ENCODE measurements around the gene MAB21L2. TPM values are rescaled to one million over a fixed set of nuclear protein-coding genes. Genes with fewer than 3 reads are reported as not detected.
"Not testable (repeated sequence)": the region's sequence is repeated elsewhere in the genome, so short reads cannot be mapped to it uniquely, and the experiment has no call there.

MAB21L2 gene
- total RNA-seq (2022) (not detected in 2 replicates), Bru-seq, nascent RNA (not detected), BruChase-seq, experiment 1, labeled RNA remaining after a 2-hour chase (not detected), BruChase-seq, experiment 2, labeled RNA remaining after a 6-hour chase (not detected)
- long read RNA-seq: 0 reads

DNA sequence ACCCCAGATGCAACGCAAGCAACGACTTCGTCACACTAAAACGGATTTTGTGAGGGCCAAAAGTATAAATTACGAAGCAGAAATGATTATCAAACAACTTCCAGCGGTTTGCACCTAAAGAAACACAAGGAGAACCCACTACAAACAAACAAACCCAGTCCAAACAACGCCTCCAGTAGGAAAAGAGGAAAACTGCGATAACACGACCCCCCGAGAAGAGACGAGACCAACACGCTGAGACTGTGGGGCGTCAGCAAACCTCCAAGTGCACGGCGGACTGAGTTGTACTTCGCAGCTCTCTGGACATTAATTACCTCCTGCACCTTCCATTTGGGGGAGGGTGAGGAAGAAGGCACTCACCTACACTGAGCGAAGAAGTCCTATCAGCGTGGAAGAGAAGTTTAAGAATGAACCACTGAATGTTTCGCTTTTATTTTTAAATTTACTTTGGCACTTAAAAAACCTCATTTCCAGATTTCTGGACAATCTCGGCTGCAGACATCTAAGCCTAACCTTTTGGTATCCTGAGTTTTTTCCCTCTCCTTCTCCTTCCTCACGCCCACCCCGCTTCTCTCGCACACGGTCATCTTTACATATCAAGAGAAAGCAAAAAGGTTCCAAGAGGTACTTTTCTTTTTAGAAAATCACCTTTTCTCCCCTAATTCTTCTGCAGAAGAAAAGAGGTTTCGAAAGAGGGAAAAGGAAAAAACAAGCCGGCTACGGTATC, at the start of gene MAB21L2:
TSS of gene MAB21L2 (plus strand) at position 6 of the 727 bp plus-strand sequence. CDS start 879 bp downstream, outside the sequence.
- intact Hi-C loops (cut with micrococcal nuclease; ENCODE audit: unreplicated experiment): no loop called here
- Mint-ChIP-seq H3K4me3 (ENCODE audit: unreplicated experiment) (no peak within 1 kb of the TSS), H3K27me3 (ENCODE audit: insufficient read depth, unreplicated experiment) (no peaks in the 10 kb centered on the region), H3K9me3 (ENCODE audit: unreplicated experiment) (peaks cover 10% of the 10 kb centered on the region), H3K36me3 (ENCODE audit: insufficient read depth, unreplicated experiment) (peaks cover 24% of the 10 kb centered on the region), H3K4me1 (ENCODE audit: low read depth, unreplicated experiment) (no peaks in the 10 kb centered on the region), H3K27ac (ENCODE audit: unreplicated experiment) (no peak within 1 kb of the TSS)
- Histone ChIP-seq H3K4me3 (ENCODE audit: low read depth, low read length) (no peak within 1 kb of the TSS), H3K27me3 (replicated peaks; ENCODE audit: control insufficient read depth, insufficient read depth, low read length) (no peaks in the 10 kb centered on the region), H3K4me1 (no peaks in the 10 kb centered on the region), H3K36me3 (ENCODE audit: control insufficient read depth, insufficient read depth, low read length) (peaks cover 3% of the 10 kb centered on the region; the same call in 1 of the 2 replicates), H3K9me3 (no peaks in the 10 kb centered on the region)
- no TSS peak for BruUV-seq (replicated peaks)
- DNase-seq: no peak
- TF ChIP-seq CTCF (IDR thresholded peaks at IDR 0.05; ENCODE audit: insufficient read depth in 1 of 2, low read depth in 1 of 2, low read length in 1 of 2, severe bottlenecking in 1 of 2, unreplicated experiment in 1 of 2): no peak
- CTCF ChIA-PET: no interaction called here
- POLR2A ChIA-PET: no interaction called here

GRCh38 chr4:150533673-150534072, 48.3 kb upstream of the MAB21L2 start:
- Mint-ChIP-seq H3K27me3 (ENCODE audit: insufficient read depth, unreplicated experiment) (no peaks in the 10 kb centered on the region), H3K36me3 (ENCODE audit: insufficient read depth, unreplicated experiment) (no peaks in the 10 kb centered on the region), H3K9me3 (ENCODE audit: unreplicated experiment) (no peaks in the 10 kb centered on the region), H3K4me3 (ENCODE audit: unreplicated experiment) (no peak overlapping the region), H3K27ac (ENCODE audit: unreplicated experiment) (no peak overlapping the region), H3K4me1 (ENCODE audit: low read depth, unreplicated experiment) (no peaks in the 10 kb centered on the region)
- ChIA-PET POLR2A (no interaction called here), CTCF (no interaction called here)
- no peak for TF ChIP-seq CTCF (IDR thresholded peaks at IDR 0.05; ENCODE audit: insufficient read depth in 1 of 2, low read depth in 1 of 2, low read length in 1 of 2, severe bottlenecking in 1 of 2, unreplicated experiment in 1 of 2)
- DNase-seq: no peak
- BruUV-seq (replicated peaks): no TSS peak
- intact Hi-C loops (cut with micrococcal nuclease; ENCODE audit: unreplicated experiment): no loop called here
- Histone ChIP-seq H3K9me3 (no peaks in the 10 kb centered on the region), H3K4me3 (ENCODE audit: low read depth, low read length) (no peak overlapping the region), H3K36me3 (ENCODE audit: control insufficient read depth, insufficient read depth, low read length) (no peaks in the 10 kb centered on the region), H3K27me3 (replicated peaks; ENCODE audit: control insufficient read depth, insufficient read depth, low read length) (no peaks in the 10 kb centered on the region), H3K4me1 (no peaks in the 10 kb centered on the region)

- ChIA-PET CTCF (no interaction called here), POLR2A (no interaction called here)
- Mint-ChIP-seq H3K9me3 (ENCODE audit: unreplicated experiment) (no peaks in the 10 kb centered on the region), H3K4me1 (ENCODE audit: low read depth, unreplicated experiment) (no peaks in the 10 kb centered on the region), H3K27ac (ENCODE audit: unreplicated experiment) (no peak overlapping the region), H3K36me3 (ENCODE audit: insufficient read depth, unreplicated experiment) (no peaks in the 10 kb centered on the region), H3K27me3 (ENCODE audit: insufficient read depth, unreplicated experiment) (no peaks in the 10 kb centered on the region), H3K4me3 (ENCODE audit: unreplicated experiment) (no peak overlapping the region)
- no peak overlapping the region for H3K4me3 ChIP-seq (ENCODE audit: low read depth, low read length)
- H3K4me1 ChIP-seq: no peaks in the 10 kb centered on the region
- H3K27me3 ChIP-seq (replicated peaks; ENCODE audit: control insufficient read depth, insufficient read depth, low read length): no peaks in the 10 kb centered on the region
- intact Hi-C loops (cut with micrococcal nuclease; ENCODE audit: unreplicated experiment): no loop called here
- no peak for DNase-seq
- TF ChIP-seq CTCF (IDR thresholded peaks at IDR 0.05; ENCODE audit: insufficient read depth in 1 of 2, low read depth in 1 of 2, low read length in 1 of 2, severe bottlenecking in 1 of 2, unreplicated experiment in 1 of 2): no peak
- H3K36me3 ChIP-seq (ENCODE audit: control insufficient read depth, insufficient read depth, low read length): no peaks in the 10 kb centered on the region
- no TSS peak for BruUV-seq (replicated peaks)
- no peaks in the 10 kb centered on the region for H3K9me3 ChIP-seq
These were observed 47.1 kb upstream of the MAB21L2 start for GRCh38 chr4:150534818-150535217.

DNA sequence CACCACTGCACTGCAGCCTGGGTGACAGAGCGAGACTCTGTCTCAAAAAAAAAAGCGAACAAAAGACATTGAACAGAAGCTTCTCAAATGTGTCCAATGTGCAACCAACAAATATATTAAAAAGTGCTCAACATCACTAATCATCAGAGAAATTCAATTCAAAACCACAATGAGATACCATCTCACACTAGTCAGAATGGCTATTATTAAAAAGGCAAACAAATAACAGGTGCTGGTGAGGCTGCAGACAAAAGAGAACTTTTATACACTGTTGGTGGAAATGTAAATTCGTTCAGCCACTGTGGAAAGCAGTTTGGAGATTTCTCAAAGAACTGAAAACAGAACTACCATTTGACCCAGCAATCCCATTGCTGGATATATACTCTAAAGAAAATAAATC, 44.0 kb upstream of the MAB21L2 start:
- H3K36me3 ChIP-seq (ENCODE audit: control insufficient read depth, insufficient read depth, low read length); H3K9me3 Mint-ChIP-seq (ENCODE audit: unreplicated experiment); H3K27me3 ChIP-seq (replicated peaks; ENCODE audit: control insufficient read depth, insufficient read depth, low read length); H3K9me3 ChIP-seq; H3K27ac Mint-ChIP-seq (ENCODE audit: unreplicated experiment); H3K4me3 Mint-ChIP-seq (ENCODE audit: unreplicated experiment); CTCF ChIA-PET; H3K4me1 ChIP-seq; intact Hi-C loops (cut with micrococcal nuclease; ENCODE audit: unreplicated experiment); H3K4me1 Mint-ChIP-seq (ENCODE audit: low read depth, unreplicated experiment); H3K36me3 Mint-ChIP-seq (ENCODE audit: insufficient read depth, unreplicated experiment); POLR2A ChIA-PET; BruUV-seq (replicated peaks); H3K27me3 Mint-ChIP-seq (ENCODE audit: insufficient read depth, unreplicated experiment); H3K4me3 ChIP-seq (ENCODE audit: low read depth, low read length); DNase-seq: not testable (repeated sequence)
